ENCODE results near the gene GABRG3.

GABRG3 gene

GRCh38 chr15:27082526-27082925 lies 111.5 kb downstream of the GABRG3 start:
- H3K4me3 ChIP-seq (ENCODE audit: low read depth, low read length) = no peak overlapping the region
- H3K4me1 ChIP-seq (ENCODE audit: control insufficient read depth, insufficient read depth, low read length) = no peaks in the 10 kb centered on the region
- ChIA-PET CTCF (interaction anchor here (0.6 kb wide), 1 partner anchor 16 kb away, joined by 8 read pairs; no protein-coding TSS in a partner anchor), POLR2A (no interaction called here)
- no peaks in the 10 kb centered on the region for H3K36me3 ChIP-seq (ENCODE audit: control insufficient read depth in 2 of 2, insufficient read depth in 1 of 2, low read length in 2 of 2)
- H3K27ac ChIP-seq (ENCODE audit: extremely low read depth, low read depth, low read length) = no peak overlapping the region
- no peaks in the 10 kb centered on the region for H3K9me3 ChIP-seq (ENCODE audit: control insufficient read depth, insufficient read depth, low read depth, low read length)
- no peak for TF ChIP-seq ZNF174 (tag by site-specific recombination; IDR thresholded peaks at IDR 0.05)
- TF ChIP-seq ZBTB48 (tag by site-specific recombination; IDR thresholded peaks at IDR 0.05) = no peak
- no peak for TF ChIP-seq ZNF658 (tag by site-specific recombination; IDR thresholded peaks at IDR 0.05)
- no peak for TF ChIP-seq ZNF121 (tag by site-specific recombination; IDR thresholded peaks at IDR 0.05)
- TF ChIP-seq ZNF324 (tag by site-specific recombination; IDR thresholded peaks at IDR 0.05) = no peak
- no peak for TF ChIP-seq ZSCAN4 (tag by site-specific recombination; IDR thresholded peaks at IDR 0.05)
- TF ChIP-seq ZNF843 (tag by site-specific recombination; IDR thresholded peaks at IDR 0.05) = no peak

GRCh38 chr15:27084844-27085243 lies 113.9 kb downstream of the GABRG3 start:
- no peaks in the 10 kb centered on the region for H3K4me1 ChIP-seq (ENCODE audit: control insufficient read depth, insufficient read depth, low read length)
- TF ChIP-seq ZNF280D (tag by site-specific recombination; IDR thresholded peaks at IDR 0.05) (no peak), ZFP3 (tag by site-specific recombination; IDR thresholded peaks at IDR 0.05; ENCODE audit: low read depth) (no peak), ZNF629 (tag by site-specific recombination; IDR thresholded peaks at IDR 0.05) (no peak), ZNF214 (tag by site-specific recombination; IDR thresholded peaks at IDR 0.05; ENCODE audit: borderline replicate concordance) (no peak), BCL11A (tag by site-specific recombination; IDR thresholded peaks at IDR 0.05; ENCODE audit: low read depth) (no peak), HOXA7 (CRISPR knock-in tag; IDR thresholded peaks at IDR 0.05; ENCODE audit: borderline replicate concordance) (no peak), ZNF121 (tag by site-specific recombination; IDR thresholded peaks at IDR 0.05) (no peak), HOXC10 (CRISPR knock-in tag; IDR thresholded peaks at IDR 0.05) (no peak), ZIC2 (tag by site-specific recombination; IDR thresholded peaks at IDR 0.05) (no peak), PRDM2 (tag by site-specific recombination; IDR thresholded peaks at IDR 0.05; ENCODE audit: borderline replicate concordance) (no peak), ZNF548 (tag by site-specific recombination; IDR thresholded peaks at IDR 0.05) (no peak)
- H3K4me3 ChIP-seq (ENCODE audit: low read depth, low read length) = no peak overlapping the region
- ChIA-PET POLR2A (no interaction called here), CTCF (no interaction called here)
- H3K36me3 ChIP-seq (ENCODE audit: control insufficient read depth in 2 of 2, insufficient read depth in 1 of 2, low read length in 2 of 2) = no peaks in the 10 kb centered on the region
- H3K9me3 ChIP-seq (ENCODE audit: control insufficient read depth, insufficient read depth, low read depth, low read length) = no peaks in the 10 kb centered on the region
- H3K27ac ChIP-seq (ENCODE audit: extremely low read depth, low read depth, low read length) = no peak overlapping the region
